COLO668 (cell line): ENCODE results near the gene IGSF9.

Experiments used
- DNase-seq: peaks from one replicate; lab custom pipeline; 2025; ENCODE audit not compliant: unreplicated experiment; lab: John Stamatoyannopoulos, UW

IGSF9 gene

DNA sequence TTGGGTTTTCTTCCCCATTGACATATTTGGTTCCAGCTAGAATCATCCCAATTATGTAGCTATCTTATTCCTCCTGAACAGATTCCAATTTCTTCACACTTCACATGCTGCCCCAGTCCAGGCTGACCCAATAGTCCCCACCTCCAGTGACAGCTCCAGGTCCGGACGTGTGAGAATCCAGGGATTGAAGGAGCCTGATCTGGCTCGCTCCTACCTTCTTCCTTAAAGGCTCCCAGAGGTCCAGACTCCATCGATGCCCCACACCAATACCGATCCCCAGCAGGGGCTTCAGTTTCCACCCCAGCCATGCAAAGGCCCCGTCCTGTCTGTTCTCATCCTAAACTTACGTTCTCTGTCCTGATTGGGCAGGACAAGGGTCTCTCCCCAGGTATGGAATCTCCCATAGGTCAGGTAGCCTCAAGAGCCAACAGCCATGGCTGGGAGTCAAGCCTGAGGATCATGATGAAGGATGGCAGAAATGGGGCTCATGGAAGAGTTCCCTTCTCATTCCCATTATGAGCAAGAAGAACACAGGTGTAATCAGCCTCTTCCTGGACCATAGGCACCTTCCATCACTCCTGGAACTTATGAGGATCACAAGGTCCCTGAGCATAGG is 29.0 kb upstream of the IGSF9 start:
- no peak for DNase-seq

DNA sequence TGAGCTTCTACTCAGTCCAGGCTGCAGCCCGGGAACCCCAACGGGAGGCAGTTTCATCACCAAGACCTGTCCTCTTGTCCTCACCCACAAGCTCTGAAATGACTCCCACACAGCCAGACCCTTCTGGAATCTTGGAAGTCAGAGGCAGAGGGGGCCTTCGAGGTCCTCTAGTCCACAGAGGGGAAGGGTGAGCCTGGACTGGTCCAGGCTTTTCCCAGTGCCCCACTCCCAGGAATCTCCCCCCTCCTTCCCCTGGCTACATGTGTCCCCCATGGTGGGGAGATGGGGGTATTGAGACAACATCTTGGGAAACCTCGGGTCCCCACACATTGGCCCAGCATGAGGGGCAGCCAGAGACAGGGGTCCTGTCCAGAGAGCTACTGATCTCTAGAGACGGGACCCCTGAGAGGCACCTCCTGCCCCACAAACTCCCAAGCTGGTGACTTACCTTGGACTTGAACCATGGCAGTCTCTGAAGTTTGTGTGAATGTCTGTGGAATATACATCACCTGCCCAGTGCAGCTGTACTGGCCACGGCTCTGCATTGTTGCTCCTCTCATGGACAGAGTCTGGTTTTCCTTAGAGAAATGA is 28.0 kb upstream of the IGSF9 start:
- no peak for DNase-seq

DNA sequence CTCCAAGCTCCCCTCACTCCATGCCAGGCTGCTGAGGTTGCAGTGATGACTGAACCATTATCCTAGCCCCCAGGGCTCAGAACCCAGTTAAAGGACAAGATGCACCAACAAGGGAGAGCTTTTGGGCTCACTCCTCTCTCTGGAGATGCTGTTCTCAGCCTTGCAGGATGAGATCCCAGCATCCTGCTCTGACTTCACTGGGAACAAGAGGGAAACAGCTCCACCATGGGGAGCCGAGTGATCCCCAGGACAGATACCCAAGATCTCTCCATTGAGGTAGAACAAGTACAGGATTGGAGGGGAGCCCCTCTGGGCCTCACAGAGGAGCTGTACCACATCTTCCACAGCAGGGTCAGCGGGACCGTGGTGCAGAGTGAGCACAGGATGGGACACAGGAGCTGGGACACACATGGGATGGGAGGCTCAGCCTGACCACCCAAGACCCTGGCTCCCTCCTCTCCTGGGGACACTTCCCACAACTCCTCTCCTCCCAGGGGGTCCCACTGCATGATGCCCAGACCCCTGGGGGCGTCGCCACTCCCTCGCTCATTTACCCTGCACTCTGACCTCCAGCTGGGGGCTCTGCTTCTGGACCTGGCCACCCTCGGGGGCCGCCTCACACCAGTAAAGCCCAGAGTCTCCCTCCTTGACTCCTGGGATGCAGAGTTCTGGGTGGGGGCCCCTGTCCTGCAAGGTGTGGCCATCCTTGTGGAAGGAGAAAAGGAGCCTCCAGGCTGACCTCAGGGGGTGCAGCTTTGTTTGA is 27.2 kb upstream of the IGSF9 start:
- DNase-seq: no peak

DNA sequence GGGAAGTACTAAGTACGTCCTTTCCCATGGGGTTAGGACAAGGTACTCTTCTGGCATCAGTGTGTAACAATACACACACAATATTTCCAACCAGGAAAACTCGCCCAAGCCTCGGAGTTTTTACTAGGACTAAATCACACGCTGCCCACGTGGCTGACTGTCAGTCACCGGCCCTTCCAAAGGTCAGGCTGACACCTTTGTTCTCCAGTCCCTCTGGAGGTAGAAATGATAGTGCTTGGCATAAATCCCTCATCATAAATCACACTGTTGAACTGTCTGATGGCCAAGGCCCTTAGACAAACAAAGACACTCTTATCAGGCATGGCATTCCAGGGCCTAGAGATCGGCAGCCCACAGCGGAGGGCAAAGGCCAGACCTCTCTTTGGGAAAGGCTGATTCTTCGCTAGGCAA is 25.5 kb upstream of the IGSF9 start:
- DNase-seq: no peak

DNA sequence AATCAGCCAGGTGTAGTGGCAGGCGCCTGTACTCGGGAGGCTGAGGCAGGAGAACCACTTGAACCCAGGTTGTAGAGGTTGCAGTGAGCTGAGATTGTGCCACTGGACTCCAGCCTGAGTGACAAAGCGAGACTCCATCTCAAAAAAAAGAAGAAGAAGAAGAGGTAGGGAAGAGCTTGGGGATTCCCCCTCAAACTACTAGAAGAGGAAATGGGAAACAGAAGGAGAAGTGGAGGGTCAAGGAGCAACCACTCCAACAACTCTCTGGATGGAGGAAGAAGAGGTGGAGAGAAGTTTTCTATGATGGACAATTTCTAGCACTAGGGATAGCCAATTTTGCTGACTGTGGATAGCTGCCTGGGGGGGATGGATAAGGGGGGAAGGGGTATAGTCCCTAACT is 23.5 kb upstream of the IGSF9 start:
- DNase-seq: no peak

DNA sequence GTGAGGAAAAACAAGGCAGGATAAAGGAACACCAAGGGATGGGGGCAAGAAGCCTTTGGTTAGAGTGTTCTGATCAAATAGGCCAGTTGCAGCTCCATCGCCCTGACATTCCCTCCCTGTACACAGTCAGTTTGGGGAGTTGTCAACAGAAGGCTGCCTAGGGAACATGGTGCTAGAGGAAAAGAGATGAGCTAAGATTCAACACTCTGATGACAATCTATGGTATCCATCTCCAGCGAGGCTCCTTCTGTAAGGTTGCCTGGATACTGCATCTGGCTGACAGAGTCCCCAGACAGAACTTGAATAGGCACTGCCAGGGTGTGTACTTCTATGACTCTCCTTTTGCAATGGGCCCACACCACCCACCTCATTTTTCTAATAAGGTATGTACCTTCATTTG is 19.9 kb upstream of the IGSF9 start:
- DNase-seq: no peak

DNA sequence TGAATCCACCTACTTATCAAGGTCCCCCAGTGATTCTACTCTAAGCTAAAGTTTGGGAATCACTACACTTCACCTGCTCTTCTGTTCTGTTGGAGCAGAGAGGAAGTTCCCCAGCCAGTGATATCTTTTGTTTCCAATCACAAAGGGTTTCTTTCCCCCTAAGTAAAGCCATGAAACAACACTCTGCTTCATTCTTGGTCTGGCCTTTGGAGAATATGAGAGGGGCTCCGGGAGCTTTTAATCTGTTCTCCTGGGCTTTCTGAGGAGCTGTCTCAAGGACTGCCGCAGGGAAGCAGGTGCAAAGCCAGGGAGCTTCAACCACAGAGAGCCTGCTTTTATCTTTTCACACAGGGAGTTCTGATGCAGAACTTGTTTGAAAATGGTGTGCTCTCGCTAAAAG is 18.7 kb upstream of the IGSF9 start:
- no peak for DNase-seq

DNA sequence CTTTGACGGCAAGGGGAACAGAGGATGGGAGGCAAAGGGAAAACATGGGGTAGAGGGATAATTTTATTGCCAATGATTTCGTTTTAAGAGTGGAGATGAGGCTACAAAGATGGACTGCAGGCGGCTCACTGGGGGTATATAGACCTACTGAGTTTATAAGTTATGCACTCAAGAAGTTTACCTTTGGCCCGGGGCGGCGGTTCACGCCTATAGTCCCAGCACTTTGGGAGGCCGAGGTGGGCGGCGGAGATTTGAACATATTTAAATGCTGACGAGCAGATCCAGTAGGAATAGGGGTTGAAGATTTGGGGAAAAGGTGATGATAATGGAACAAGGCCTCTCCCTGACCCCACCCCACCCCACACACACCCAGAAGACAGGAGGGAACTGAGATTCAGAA is 16.8 kb upstream of the IGSF9 start:
- DNase-seq: no peak

DNA sequence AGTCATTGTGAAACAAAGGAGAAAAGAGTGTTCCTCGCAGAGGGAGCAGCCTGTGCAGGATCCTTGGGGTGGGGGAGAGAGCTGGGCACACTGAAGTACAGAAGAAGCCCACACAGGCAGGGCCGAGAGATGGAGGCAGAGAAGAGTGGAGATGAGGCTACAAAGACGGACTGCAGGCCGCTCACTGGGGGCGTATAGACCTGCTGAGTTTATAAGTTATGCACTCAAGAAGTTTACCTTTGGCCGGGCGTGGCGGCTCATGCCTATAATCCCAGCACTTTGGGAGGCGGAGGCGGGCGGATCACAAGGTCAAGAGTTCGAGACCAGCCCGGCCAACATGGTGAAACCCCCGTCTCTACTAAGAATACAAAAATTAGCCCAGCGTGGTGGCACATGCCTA is 16.2 kb upstream of the IGSF9 start:
- no peak for DNase-seq

DNA sequence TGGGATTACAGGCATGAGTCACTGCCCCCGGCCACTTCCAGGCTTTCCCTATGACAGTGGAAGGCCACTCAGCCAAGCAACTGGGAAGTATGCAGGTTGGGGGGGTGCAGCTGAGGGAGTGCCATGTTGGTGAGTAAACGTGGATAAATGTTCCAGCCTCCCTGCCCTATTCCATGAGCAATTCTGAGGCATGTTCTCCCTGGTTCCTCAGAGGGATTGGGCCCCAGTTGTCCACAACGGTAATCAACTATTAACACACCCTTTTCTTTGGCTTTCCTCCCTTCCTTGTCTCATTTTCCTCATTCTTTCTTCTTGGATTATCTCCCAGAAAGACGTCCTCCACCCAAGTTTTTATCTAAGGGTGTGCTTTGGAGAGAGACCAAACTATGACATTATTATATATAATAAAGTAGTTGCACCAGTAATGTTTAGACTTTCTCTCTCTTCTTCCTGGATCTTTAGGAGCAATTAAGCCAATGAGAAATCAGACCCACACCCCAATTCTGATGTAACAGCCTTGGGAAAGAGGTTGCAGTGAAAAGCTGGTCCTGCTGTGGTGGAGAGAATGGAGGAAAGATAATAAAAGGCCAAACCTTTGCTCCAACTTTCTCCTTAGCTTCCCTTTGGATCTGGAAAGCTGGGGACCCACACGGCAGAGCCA is 15.4 kb upstream of the IGSF9 start:
- no peak for DNase-seq

DNA sequence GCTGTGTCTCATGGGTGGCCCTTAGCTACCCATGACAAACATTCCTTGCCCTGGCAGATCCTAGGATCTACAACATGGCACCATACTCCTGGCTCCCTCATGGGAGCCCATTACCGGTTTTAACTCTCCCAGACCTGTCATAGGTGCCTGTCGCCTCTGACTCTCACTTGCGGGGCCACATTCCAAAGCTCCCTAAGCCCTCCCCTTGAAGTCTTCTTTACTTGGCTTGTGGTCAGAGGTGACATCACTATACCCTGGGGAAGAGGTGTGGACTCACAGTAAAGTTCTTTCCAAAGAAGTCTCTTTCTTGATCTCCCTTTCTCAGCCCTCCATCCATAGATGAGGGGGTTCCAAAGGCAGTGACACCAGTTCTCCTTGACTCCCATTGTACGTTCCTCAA is 14.0 kb upstream of the IGSF9 start:
- no peak for DNase-seq

DNA sequence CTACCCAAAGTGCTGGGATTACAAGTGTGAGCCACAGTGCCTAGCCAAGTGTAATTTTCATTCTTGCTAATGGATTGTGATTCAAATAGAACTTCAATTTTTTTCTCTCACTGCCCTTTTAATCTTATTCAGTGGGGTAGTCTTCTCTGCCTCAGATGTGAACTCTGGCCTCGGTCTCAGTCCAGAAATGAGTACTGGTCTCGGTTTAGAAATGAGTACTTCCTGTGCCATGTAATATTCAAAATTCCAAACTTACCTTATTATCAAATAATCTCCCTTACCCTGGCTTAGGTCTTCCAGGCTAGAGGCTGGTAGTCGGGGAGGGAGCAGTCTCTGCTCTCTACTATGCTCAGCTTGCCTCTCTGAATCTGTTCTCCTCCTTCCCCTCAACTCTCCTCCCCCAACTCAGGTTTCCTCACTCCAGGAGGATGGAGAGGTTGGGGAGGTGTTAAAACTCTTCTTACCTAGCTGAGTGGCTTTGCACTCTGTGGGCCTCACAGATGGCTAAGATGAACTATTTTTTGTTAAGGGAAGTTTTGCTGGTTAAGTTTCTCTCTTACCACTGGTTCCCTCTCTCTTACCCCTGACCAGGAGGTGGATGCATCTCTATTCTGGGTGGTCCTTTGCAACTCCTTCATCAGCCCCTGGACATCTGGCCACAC is 13.4 kb upstream of the IGSF9 start:
- DNase-seq: no peak

DNA sequence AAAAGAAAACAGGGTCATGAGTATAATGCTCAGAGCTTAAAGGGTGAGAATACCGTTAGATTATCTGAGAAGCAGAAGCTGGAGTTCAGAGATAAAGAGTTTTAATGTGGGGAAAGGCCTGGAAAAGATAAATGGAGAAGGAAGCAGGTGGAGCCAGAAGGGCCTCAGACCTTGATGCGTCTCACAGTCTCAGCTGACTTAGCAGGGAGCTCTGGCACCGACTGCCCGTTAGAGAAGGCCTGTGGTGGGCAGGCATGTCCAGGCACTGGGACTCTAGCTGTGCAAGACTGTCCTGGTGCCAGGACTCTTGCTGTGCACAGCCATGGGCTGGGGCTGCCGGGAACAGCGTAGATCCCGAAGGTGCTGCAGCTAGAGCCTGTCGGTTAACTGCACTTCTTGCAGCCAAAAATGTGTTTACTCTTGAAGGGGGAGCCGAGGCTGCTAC is 12.4 kb upstream of the IGSF9 start:
- no peak for DNase-seq

DNA sequence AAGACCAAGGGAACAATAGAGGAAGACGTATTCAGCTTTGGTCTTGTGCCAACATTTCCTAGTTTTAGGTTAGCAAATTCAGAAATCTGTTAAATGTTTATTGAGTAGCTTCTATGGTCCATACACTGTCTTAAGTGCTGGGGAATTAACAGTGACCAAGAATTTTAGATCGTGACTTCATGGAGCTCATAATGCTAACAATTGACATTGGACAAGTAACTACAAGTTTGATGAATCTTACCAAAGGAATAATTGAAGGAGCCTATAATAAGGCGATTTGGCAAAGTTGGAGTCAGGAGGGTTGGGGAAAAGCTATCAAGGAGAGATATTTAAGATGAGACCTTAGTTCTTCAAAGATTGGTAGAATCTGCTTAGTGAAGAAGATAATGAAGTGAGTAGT is 10.0 kb upstream of the IGSF9 start:
- no peak for DNase-seq

DNA sequence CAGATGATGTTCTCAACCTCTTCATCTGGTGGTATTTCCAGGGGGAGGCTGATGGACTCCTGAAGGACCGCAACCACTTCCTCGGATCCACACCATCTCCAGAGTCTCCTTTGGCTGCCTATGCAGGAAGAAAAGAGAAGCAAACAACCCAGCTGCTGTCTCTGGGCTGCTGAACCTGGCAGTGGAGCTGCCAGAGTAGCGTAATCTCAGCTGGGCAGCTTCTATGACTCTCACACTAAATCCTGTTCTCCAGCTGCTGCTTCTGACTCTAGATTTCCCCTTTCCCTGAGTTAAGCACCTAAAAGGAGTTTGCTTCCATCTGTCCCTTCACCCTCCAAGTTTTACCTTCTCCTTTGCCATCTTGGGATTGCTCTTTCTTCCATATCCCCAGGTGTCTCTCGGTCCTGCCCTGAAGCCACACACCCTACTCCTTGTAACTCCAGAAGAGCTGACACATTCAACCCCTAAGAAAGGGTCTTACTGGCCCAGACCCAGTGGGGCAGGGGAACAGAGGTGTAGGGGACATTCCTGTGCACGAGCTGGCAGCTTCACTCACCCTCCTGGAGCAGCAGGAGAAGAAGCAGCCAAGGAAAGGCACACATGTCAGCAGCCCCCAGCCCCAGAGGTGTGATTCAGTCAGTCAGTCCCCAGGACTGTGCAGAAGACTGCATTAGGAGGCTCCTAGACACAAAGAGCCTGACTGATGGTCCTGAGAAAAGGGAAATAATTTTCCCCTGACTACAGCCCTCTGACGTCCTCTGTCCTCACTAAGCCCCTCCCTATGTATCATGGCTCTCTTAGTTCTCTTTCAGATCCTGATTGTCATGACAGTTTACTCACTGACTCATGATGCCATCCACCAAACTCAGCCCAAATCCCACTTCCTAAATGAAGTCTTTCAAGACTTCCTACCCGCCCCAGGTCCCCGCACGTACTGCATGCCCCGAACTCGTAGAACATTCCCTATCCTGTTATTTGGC is 8.4 kb upstream of the IGSF9 start, which contains the start of gene SLAMF9:
Gene SLAMF9 (minus strand): TSS at position 702 of the 980 bp plus-strand sequence. CDS start 100 bp downstream, at position 602.
- DNase-seq: no peak

DNA sequence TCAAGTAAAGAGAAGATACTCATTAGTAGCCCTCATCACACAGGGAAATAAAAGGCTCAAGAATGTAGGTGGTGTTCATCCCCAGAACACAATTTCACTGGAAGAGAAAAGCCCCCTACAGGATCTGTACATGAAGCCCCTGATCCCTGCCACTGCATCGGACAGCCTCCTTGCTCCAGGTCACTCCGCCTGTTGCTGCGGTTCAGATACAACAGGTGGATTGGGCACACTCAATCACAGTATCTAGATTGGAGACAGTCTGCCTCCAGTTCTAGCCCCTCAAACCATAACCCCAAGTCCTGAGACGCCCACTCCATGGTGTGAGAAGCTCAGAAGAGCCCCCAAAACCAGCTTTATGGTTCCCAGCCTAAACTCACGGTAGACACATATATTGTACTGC is 7.5 kb upstream of the IGSF9 start:
- DNase-seq: no peak

DNA sequence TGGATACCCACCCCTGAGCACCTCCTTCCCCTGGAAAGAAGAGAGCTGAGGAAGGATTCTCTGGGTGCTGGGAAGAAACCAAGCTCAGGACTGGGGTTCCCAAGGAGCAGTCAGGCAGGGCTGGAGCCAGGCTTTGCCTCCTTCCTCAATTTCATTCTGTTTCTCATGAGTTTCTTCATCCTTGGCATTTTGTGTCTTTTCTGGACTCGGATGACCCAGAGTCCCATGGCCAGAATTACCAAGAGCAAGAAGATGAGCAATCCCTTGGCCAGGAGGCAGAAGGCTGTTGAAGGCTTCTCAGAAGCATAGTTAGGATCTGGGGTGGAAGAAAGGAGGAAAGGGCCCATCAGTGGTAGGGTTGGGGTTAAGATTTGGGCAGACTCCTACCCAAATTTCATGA is 6.1 kb upstream of the IGSF9 start:
- DNase-seq: no peak

DNA sequence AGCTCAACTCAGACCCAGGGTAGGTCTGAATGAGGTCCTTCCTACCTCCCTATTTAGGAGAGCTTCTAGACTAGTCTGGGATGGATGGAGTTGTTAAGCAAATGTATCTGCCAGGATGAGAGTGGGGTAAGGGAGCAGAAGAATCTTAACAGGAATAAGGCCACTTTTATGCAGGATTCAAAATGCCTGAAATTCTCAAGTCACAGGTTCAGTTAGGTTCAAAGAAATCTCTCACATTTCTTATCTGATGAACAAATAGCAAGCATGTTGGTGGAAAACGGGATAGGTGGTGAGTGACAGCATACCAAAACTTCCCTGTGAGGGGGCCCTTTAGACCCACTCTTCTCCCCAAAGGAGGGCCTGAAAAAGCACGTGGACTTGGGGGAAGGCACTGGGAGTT is 5.6 kb upstream of the IGSF9 start:
- no peak for DNase-seq

DNA sequence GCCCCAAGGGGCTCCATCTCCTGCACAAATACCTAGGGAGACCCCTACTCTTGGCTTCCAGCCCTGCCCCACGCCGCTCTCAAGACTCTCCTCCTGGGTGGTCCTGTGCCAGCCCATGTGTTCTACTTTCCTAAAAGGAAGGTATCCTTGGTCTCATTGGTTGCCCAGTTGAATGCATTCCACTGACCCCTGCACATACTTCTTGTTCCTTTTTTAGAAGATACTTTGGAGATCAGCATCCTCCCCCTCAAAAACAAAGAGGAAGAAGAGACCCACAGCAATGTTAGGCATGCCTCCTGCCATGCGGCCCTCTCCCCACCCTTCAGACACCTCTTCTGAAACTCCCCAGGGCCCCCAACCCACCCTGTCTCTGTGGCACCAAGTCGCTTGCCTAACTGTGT is 4.6 kb upstream of the IGSF9 start:
- DNase-seq: no peak

DNA sequence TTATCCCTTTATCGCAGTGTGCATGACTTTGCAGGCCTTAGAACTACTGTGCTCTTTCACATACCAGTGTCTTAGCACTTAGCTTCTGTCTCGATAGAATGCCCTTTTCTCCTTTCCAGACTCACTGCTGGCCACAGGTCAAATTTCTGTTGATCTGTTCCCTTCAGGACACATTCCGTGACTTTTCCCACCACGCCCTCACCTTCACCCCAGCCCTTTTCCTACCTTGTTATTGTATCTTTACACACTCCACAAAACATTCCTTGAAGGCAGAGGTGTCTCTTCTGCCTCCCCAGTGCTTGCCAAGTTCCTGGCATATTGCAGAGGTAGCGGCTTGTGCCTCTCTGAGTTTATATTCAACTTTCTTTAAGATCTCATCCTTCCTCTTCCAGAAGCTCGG is 3.7 kb upstream of the IGSF9 start:
- no peak for DNase-seq
